ENCODE measurements around the gene NRXN2. TPM values are rescaled to one million over a fixed set of nuclear protein-coding genes. Genes with fewer than 3 reads are reported as not detected.

Gene NRXN2
- total and polyA plus RNA-seq, 10 of the 15 experiments (the other 5 are each of a cell fraction or from before 2014, with no cell fraction given), result 0.03 to 1.4 (median 0.23) TPM

DNA sequence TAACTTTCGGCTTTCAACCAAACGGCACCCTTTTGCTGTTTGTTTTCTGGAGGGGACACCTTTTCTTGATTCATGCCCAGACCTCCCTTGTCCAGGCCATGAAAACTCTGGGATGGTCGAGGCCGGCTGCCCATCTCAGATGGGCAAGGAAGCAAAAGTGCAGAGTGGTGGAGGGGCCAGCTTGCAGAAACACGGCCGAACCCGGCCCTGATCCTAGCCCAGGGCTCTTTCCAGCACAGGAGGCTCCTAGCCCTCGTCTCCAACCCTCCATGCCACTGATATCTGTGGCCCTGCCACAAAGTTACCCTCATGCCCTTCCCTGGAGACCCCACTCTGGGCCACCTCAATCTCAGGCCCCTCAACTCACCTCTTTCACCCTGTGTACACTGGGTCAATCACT, 150.9 kb downstream of the NRXN2 start:
- Histone ChIP-seq H3K4me2 (ENCODE audit: control insufficient read depth, insufficient read depth) (no peak overlapping the region), H3K4me3 (no peak overlapping the region), H3K27me3 (replicated peaks in 1 of 2; ENCODE audit: control insufficient read depth in 2 of 2, insufficient read depth in 2 of 2, low read length in 1 of 2) (peaks cover 0 to 2% of the 10 kb centered on the region in 2 experiments; a peak in 2 of 4 replicates), H3K36me3 (ENCODE audit: control insufficient read depth in 2 of 2, insufficient read depth in 2 of 2, low read length in 1 of 2) (no peaks in the 10 kb centered on the region), H3K4me1 (ENCODE audit: control insufficient read depth, insufficient read depth, low read length) (no peaks in the 10 kb centered on the region), H3K79me2 (ENCODE audit: control insufficient read depth, insufficient read depth, low read length) (no peaks in the 10 kb centered on the region), H3K9ac (ENCODE audit: control insufficient read depth, insufficient read depth, low read length) (no peak overlapping the region), H4K20me1 (ENCODE audit: control insufficient read depth, insufficient read depth) (no peaks in the 10 kb centered on the region), H3K9me3 (replicated peaks; ENCODE audit: control insufficient read depth, insufficient read depth, low read length) (no peaks in the 10 kb centered on the region), H3K27ac (ENCODE audit: control insufficient read depth, insufficient read depth) (no peak overlapping the region), H2AFZ (ENCODE audit: control insufficient read depth, low read depth, low read length) (no peak overlapping the region)
- in situ Hi-C loops (cut with MboI) (no loop called here), intact Hi-C loops (cut with micrococcal nuclease; ENCODE audit: unreplicated experiment) (no loop called here)
- FAIRE-seq, result no peak
- 43% methylated on average over 8 of the region's 8 CpGs for WGBS (ENCODE audit: insufficient coverage, insufficient replicate concordance, low lambda C conversion rate, missing lambda C conversion rate)
- BruUV-seq (replicated peaks), result no TSS peak
- ChIA-PET CTCF (interaction anchor here (1.1 kb wide), 1 partner anchor 123 kb away, joined by 3 read pairs; no protein-coding TSS in a partner anchor), POLR2A (no interaction called here), RAD21 (ENCODE audit: unreplicated experiment) (no interaction called here), SMC1A (ENCODE audit: uncharacterized antibody, unreplicated experiment) (no interaction called here)
- TF ChIP-seq JUND (IDR thresholded peaks at IDR 0.05; ENCODE audit: low read depth, low read length), result no peak
- no peak for TF ChIP-seq PAX8 (IDR thresholded peaks at IDR 0.05)
- TF ChIP-seq CHD1 (IDR thresholded peaks at IDR 0.05; ENCODE audit: low read depth, low read length), result no peak
- no peak for TF ChIP-seq RAD51 (IDR thresholded peaks at IDR 0.05)
- no peak for TF ChIP-seq RUNX3 (IDR thresholded peaks at IDR 0.05; ENCODE audit: low read length)
- TF ChIP-seq ZNF274 (IDR thresholded peaks at IDR 0.05; ENCODE audit: insufficient read depth, insufficient read length), result no peak
- no peak for TF ChIP-seq NFIC (IDR thresholded peaks at IDR 0.05; ENCODE audit: low read depth, low read length)
- TF ChIP-seq, protein P1, sequence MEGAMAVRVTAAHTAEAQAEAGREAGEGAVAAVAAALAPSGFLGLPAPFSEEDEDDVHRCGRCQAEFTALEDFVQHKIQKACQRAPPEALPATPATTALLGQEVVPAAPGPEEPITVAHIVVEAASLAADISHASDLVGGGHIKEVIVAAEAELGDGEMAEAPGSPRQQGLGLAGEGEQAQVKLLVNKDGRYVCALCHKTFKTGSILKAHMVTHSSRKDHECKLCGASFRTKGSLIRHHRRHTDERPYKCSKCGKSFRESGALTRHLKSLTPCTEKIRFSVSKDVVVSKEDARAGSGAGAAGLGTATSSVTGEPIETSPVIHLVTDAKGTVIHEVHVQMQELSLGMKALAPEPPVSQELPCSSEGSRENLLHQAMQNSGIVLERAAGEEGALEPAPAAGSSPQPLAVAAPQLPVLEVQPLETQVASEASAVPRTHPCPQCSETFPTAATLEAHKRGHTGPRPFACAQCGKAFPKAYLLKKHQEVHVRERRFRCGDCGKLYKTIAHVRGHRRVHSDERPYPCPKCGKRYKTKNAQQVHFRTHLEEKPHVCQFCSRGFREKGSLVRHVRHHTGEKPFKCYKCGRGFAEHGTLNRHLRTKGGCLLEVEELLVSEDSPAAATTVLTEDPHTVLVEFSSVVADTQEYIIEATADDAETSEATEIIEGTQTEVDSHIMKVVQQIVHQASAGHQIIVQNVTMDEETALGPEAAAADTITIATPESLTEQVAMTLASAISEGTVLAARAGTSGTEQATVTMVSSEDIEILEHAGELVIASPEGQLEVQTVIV (IDR thresholded peaks at IDR 0.05; ENCODE audit: borderline replicate concordance, partially characterized antibody), result no peak
- no peak for TF ChIP-seq MEF2B (IDR thresholded peaks at IDR 0.05; ENCODE audit: partially characterized antibody, poor library complexity, severe bottlenecking)
- TF ChIP-seq, protein P2, sequence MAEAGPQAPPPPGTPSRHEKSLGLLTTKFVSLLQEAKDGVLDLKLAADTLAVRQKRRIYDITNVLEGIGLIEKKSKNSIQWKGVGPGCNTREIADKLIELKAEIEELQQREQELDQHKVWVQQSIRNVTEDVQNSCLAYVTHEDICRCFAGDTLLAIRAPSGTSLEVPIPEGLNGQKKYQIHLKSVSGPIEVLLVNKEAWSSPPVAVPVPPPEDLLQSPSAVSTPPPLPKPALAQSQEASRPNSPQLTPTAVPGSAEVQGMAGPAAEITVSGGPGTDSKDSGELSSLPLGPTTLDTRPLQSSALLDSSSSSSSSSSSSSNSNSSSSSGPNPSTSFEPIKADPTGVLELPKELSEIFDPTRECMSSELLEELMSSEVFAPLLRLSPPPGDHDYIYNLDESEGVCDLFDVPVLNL (IDR thresholded peaks at IDR 0.05; ENCODE audit: low read depth, low read length), result no peak
- no peak for TF ChIP-seq MTA2 (IDR thresholded peaks at IDR 0.05; ENCODE audit: low read depth)
- TF ChIP-seq ZNF622 (IDR thresholded peaks at IDR 0.05), result no peak
- TF ChIP-seq MYB (IDR thresholded peaks at IDR 0.05; ENCODE audit: borderline replicate concordance, low read depth, low read length), result no peak
- no peak for TF ChIP-seq NBN (IDR thresholded peaks at IDR 0.05)
- TF ChIP-seq TBL1XR1 (IDR thresholded peaks at IDR 0.05; ENCODE audit: low read depth, low read length), result no peak
- DNase-seq (ENCODE audit: low read depth, low spot score), result no peak
- no peak for ATAC-seq
